Heart right ventricle (tissue), 16 donors: Measurements from ENCODE around the gene AQP1. TPM values are rescaled to one million over a fixed set of nuclear protein-coding genes. Genes with fewer than 3 reads are reported as not detected.
A peak's percentile ranks its signal among the peaks of the same experiment; 100 is the strongest.

Experiments used
- ATAC-seq, 8 donors: fragments of 200-7000 bp; cut with Tn5 transposase; one replicate each; pipeline ENCODE4 v1.9.1; 2020; ENCODE audit warnings: mild to moderate bottlenecking in 8 of 8, moderate library complexity in 8 of 8, moderate number of reproducible peaks in 1 of 8
- DNase-seq, 2 donors: peaks; one replicate each; pipeline ENCODE4 v3.0.0-alpha.2; 2020
- H3K27ac ChIP-seq, 10 donors: fragments of 200-600 bp; sonication (generic) in 2 of 10; one replicate each; pipeline versions ENCODE4 v1.5.0 to v1.8.0; 2020 to 2022; ENCODE audit warnings: mild to moderate bottlenecking in 3 of 10
- H3K27me3 ChIP-seq, 7 donors: fragments of 200-600 bp; one replicate each; pipeline ENCODE4 v1.8.0; 2021 to 2022; ENCODE audit warnings: mild to moderate bottlenecking in 2 of 7
- H3K36me3 ChIP-seq, 9 donors: fragments of 200-600 bp; sonication (generic) in 1 of 9; one replicate each; pipeline versions ENCODE4 v1.5.0 to v1.8.0; 2020 to 2022; ENCODE audit warnings: mild to moderate bottlenecking in 2 of 9
- H3K4me1 ChIP-seq, 9 donors: fragments of 200-600 bp; sonication (generic) in 1 of 9; one replicate each; pipeline versions ENCODE4 v1.5.0 to v1.8.0; 2020 to 2022; ENCODE audit warnings: mild to moderate bottlenecking in 4 of 9
- H3K4me3 ChIP-seq, 10 donors: fragments of 200-600 bp; sonication (generic) in 2 of 10; one replicate each; pipeline versions ENCODE4 v1.5.0 to v1.8.0; 2020 to 2022; ENCODE audit warnings: mild to moderate bottlenecking in 7 of 10, moderate library complexity in 2 of 10
- H3K9me3 ChIP-seq, 11 donors: fragments of 200-600 bp in 10 of 11; sonication (generic) in 2 of 11; one replicate each; pipeline versions ENCODE4 v1.5.0 to v1.8.0; 2013 to 2022; ENCODE audit warnings: mild to moderate bottlenecking in 2 of 11, control low read depth in 1 of 11, moderate library complexity in 1 of 11
- WGBS, 2 donors: extraction: QIAGEN DNeasy Blood & Tissue Kit; methylation state at CpG; one replicate each; pipeline ENCODE4 v1.1.7; 2013; ENCODE audit warnings: inconsistent platforms in 1 of 2; 5-methylcytosine and 5-hydroxymethylcytosine counted together
- intact Hi-C, 10 donors: fragments of 100-400 bp; cut with DNase I; formaldehyde crosslinking; loops; one replicate each; pipeline versions ENCODE4 v1.11.1 to v1.14.2; 2022
- polyA plus RNA-seq, 2 donors: library from polyadenylated mRNA; stranded (reverse); fragments of 200-250 nt; gene quantifications; one replicate each; pipeline ENCODE4 v1.2.3, GENCODE V29; 2013
- total RNA-seq, 10 donors: library from RNA; stranded (reverse); fragmentation: NEBNext Ultra II Directional in 3 of 10; extraction: Animal tissue kit (Norgen Biotek cat#: 25700) in 3 of 10; gene quantifications; one replicate each; pipeline versions ENCODE4 v1.2.1 to v1.2.4, GENCODE V29; 2021 to 2023
- TF ChIP-seq, protein P1 (sequence below), 9 donors: fragments of 200-600 bp; sonication (generic) in 2 of 9; IDR thresholded peaks; one replicate each; pipeline versions ENCODE4 v1.5.0 to v1.8.0; 2021 to 2022; ENCODE audit warnings: antibody characterized with exemption in 9 of 9, mild to moderate bottlenecking in 5 of 9, moderate library complexity in 1 of 9
- donor health status: Arrhythmogenic right ventricular cardiomyopathy.
- donor health status: ischemic (EF 13 %, LVEDD 7.1; RV severe dilation, severe dysfunction).
- donor health status: healthy with polysubstance abuse.
- donor health status: DM: no; HTN: yes; CAD: no.
- donor health status: DM: no; HTN: no; CAD: no.
- donor health status: ischemic (EF 25% LVEDD 6.9; RV normal size, moderate dysfunction).
- donor health status: ischemic (EF 25% LVEDD 5.7; RV mildly dilated, moderate dysfunction).
- donor health status: healthy.
- donor health status: DM: yes; HTN: yes; CAD: no.
- donor health status: Ischemic cardiomyopathy.
- donor health status: ischemic (EF 35%, LVEDD 5.7; RV mildly dilated, moderate dysfunction).
- donor health status: nonischemic (EF 11% LVEDD 7.7; RV severe dilation, severe dysfunction).
- donor health status: DM: yes; HTN: yes; CAD: no.
- donor health status: PGD.
- donor health status: ischemic (EF 29% LVEDD 5.4; RV normal size, mild dysfunction).
- donor health status: nonischemic (EF 23%, LVEDD 6.1; RV moderate dilation, normal function).

The AQP1 gene
- total and polyA plus RNA-seq, 12 donors: 101 to 274 (median 182) TPM

DNA sequence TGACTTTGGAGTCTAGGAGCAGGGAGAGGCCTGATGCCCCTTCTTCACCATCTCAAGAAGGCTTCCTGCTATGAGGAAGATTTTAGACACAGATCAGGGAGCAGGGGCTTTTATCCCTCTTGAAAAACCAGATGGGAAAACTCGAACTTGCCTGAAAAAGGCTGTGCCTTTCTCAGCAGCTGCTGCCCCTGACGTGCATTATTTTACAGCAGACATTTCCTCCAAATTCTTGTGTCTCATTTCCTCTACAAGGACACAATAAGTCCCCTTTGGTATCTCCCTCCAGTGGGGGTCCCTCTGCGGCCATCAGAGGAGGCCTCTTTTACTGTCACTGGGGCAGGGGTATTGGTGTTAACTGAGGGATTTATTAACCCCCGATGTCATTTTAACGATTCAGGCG is 38.0 kb upstream of the AQP1 start:
- no peaks in the 10 kb centered on the region for H3K27me3 ChIP-seq
- no peak overlapping the region for H3K4me3 ChIP-seq
- H3K36me3 ChIP-seq: peaks cover 0 to 37% (median 9%) of the 10 kb centered on the region in 9 donors
- peaks cover 5 to 61% (median 19%) of the 10 kb centered on the region in 9 donors for H3K4me1 ChIP-seq
- TF ChIP-seq, protein P1, sequence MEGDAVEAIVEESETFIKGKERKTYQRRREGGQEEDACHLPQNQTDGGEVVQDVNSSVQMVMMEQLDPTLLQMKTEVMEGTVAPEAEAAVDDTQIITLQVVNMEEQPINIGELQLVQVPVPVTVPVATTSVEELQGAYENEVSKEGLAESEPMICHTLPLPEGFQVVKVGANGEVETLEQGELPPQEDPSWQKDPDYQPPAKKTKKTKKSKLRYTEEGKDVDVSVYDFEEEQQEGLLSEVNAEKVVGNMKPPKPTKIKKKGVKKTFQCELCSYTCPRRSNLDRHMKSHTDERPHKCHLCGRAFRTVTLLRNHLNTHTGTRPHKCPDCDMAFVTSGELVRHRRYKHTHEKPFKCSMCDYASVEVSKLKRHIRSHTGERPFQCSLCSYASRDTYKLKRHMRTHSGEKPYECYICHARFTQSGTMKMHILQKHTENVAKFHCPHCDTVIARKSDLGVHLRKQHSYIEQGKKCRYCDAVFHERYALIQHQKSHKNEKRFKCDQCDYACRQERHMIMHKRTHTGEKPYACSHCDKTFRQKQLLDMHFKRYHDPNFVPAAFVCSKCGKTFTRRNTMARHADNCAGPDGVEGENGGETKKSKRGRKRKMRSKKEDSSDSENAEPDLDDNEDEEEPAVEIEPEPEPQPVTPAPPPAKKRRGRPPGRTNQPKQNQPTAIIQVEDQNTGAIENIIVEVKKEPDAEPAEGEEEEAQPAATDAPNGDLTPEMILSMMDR (IDR thresholded peaks at IDR 0.05): no peak
- WGBS, 2 donors: 70 to 73% methylated on average over 6 of the region's 6 CpGs
- peaks cover 0 to 9% (median 0%) of the 10 kb centered on the region in 11 donors for H3K9me3 ChIP-seq
- no peak for DNase-seq
- intact Hi-C loops: loop anchor here in 1 of 10 donors (5.0 kb wide), 1 partner anchor 34 kb away; no protein-coding TSS in a partner anchor
- H3K27ac ChIP-seq: peak overlapping the region in 6 of 10 donors; percentile 8 to 68 (median 38)
- ATAC-seq: no peak

DNA sequence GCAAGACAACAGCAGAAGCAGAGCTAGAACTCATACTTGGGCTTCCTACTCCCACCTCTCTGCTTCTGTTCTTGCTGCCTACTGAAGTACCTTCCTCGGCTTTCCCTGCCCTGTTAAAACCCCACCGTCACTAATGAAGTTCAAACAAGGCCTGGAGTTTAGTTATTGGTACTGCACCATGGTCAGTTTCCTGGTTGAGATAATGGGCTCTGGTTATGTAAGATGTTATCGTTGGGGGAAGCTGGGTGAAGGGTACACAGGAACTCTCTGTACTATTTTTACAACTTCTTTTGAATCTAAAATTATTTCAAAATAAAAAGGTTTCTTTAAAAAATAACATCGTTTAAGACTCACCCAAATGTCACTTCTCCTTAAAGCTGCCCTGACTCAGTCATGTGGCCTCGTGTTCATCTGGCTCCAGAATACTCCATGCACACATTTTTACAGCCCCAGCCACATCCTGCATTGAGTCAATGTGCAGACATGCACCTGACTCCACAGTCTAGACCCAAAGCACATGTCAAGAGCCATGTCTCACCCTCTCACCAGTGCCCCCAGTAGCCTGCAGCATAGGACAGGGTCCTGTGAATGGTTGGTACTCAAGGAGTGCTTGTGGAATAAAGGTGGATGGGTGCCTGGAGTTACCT is 36.9 kb upstream of the AQP1 start:
- peaks cover under 1 to 60% (median 12%) of the 10 kb centered on the region in 9 donors for H3K4me1 ChIP-seq
- H3K27ac ChIP-seq: peak overlapping the region in 2 of 10 donors; percentile 46 to 68
- no peak overlapping the region for H3K4me3 ChIP-seq
- ATAC-seq (no peak), DNase-seq (no peak)
- H3K9me3 ChIP-seq: peaks cover 0 to 9% (median 0%) of the 10 kb centered on the region in 11 donors
- peaks cover 0 to 37% (median 9%) of the 10 kb centered on the region in 9 donors for H3K36me3 ChIP-seq
- TF ChIP-seq, protein P1 (IDR thresholded peaks at IDR 0.05): no peak
- H3K27me3 ChIP-seq: no peaks in the 10 kb centered on the region
- intact Hi-C loops: loop anchor here in 1 of 10 donors (5.0 kb wide), 1 partner anchor 33 kb away; no protein-coding TSS in a partner anchor
- WGBS, 2 donors: 85 to 88% methylated on average over 5 of the region's 5 CpGs

DNA sequence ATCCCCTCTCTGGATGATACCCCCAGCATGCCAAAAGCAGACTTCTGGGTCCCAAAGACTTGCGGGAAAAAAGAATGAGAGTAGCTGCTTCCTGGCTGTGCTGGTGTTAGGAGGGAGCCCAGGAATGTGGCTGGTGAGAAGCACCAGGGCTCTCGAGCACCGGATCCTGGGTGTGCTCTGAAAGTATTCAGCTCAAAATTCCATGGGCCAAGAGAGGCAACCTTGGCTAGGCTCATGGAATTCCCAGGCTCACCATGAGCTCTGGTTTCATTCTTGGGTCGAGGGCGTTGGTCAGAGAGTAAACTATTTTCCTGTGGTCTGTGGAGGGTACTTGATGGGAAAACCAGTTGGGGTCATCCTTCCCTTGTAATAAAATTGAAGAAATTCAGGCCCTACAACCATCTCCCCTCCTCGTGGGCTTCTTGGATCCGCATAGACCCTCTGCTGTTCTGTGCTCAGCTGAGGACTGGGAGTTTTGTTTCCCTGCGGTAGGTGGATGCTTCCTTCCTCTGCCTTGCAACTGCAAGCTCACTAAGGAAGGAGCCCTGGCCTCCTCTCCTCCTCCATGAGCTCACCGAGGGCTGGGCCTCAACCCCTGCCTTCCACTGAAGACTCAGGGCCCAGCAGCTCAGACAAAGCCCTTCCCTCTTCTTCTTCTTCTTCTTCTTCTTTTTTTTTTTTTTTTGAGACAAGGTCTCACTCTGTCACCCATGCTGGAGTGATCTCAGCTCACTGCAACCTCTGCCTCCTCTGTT is 34.5 kb upstream of the AQP1 start:
- H3K4me3 ChIP-seq: no peak overlapping the region
- peaks cover 0 to 9% (median 0%) of the 10 kb centered on the region in 11 donors for H3K9me3 ChIP-seq
- H3K27me3 ChIP-seq: no peaks in the 10 kb centered on the region
- DNase-seq (no peak), ATAC-seq (peak in 7 of 8 donors; percentile 32 to 74 (median 71))
- peak overlapping the region in 9 of 10 donors; percentile 40 to 81 (median 59) for H3K27ac ChIP-seq
- peaks cover 0 to 32% (median 9%) of the 10 kb centered on the region in 9 donors for H3K36me3 ChIP-seq
- WGBS, 2 donors: 62 to 68% methylated on average over 9 of the region's 9 CpGs
- intact Hi-C loops: no loop called here
- H3K4me1 ChIP-seq: peaks cover 0 to 41% (median 6%) of the 10 kb centered on the region in 9 donors
- TF ChIP-seq, protein P1 (IDR thresholded peaks at IDR 0.05): no peak

DNA sequence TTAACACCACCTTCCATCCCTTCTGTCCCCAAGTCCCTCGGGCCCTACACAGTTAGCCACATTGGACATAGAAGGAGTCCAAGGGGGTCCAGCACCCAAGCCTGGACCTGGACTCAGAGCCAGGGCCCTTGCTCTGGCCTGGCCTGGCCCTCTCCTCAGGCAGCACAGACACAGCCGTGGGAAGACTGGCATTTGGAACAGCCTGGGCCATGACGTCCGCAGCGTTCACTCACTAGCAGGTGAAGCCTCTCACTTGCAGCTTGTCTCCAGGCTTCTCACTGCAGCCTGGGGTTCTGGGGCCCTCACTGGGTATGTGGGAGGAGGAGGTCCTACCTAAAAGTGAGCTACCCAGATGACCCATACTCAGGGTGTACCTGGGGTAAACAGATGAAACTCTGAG is 33.7 kb upstream of the AQP1 start:
- Histone ChIP-seq H3K4me3 (no peak overlapping the region), H3K36me3 (peaks cover 0 to 24% (median 2%) of the 10 kb centered on the region in 9 donors), H3K27me3 (no peaks in the 10 kb centered on the region), H3K9me3 (peaks cover 0 to 9% (median 0%) of the 10 kb centered on the region in 11 donors), H3K27ac (peak overlapping the region in 7 of 10 donors; percentile 15 to 81 (median 54)), H3K4me1 (peaks cover 0 to 37% (median 6%) of the 10 kb centered on the region in 9 donors)
- no peak for ATAC-seq
- DNase-seq: no peak
- WGBS, 2 donors: 90 to 94% methylated on average over 5 of the region's 5 CpGs
- intact Hi-C loops: no loop called here
- TF ChIP-seq, protein P1 (IDR thresholded peaks at IDR 0.05): no peak
